HG03558 (cell line): Measurements from ENCODE around the gene MIF.
"Not testable (repeated sequence)": the region's sequence is repeated elsewhere in the genome, so short reads cannot be mapped to it uniquely, and the experiment has no call there.

Source experiments
- ATAC-seq: cut with Tn5 transposase; IDR thresholded peaks from one replicate; pipeline ENCODE4 v1.9.1; 2021; ENCODE audit warnings: moderate number of reproducible peaks; ENCODE audit not compliant: unreplicated experiment; ENCODE audit errors: extremely low read depth

The MIF gene

GRCh38 chr22:23899042-23899745 is 5.0 kb downstream of the MIF start:
- no peak for ATAC-seq

GRCh38 chr22:23900227-23900626 is 6.0 kb downstream of the MIF start:
- not testable (repeated sequence) for ATAC-seq

GRCh38 chr22:23901600-23901999 is 7.4 kb downstream of the MIF start:
- no peak for ATAC-seq

DNA sequence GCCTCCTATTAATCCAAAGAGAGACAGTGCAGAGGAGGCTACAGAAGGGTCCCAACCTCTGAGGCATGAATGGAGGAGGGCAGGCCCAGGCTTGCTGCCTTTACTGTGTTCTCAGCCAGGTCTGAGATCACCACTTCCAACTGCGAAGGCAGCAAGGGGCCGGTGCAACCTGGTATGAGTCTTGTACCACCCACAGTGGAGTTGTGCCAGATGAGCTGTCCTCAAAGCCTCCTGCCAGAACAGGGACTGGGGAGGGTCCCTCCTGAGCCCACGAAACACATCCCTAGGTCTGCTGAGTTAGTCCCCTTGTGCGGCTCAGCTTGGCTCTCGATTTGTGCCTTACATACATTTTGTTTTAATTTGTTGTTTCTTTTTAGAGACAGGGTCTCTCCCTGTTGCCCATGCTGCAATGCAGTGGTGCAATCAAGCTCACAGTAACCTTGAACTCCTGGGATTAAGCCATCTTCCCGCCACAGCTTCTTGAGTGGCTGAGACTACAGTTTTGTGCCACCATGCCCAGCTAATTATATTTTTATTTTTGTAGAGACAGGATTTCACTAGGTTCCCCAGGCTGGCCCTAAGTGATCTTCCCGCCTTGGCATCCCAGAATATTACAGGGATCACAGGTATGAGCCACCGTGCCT is 9.3 kb downstream of the MIF start:
- no peak for ATAC-seq

DNA sequence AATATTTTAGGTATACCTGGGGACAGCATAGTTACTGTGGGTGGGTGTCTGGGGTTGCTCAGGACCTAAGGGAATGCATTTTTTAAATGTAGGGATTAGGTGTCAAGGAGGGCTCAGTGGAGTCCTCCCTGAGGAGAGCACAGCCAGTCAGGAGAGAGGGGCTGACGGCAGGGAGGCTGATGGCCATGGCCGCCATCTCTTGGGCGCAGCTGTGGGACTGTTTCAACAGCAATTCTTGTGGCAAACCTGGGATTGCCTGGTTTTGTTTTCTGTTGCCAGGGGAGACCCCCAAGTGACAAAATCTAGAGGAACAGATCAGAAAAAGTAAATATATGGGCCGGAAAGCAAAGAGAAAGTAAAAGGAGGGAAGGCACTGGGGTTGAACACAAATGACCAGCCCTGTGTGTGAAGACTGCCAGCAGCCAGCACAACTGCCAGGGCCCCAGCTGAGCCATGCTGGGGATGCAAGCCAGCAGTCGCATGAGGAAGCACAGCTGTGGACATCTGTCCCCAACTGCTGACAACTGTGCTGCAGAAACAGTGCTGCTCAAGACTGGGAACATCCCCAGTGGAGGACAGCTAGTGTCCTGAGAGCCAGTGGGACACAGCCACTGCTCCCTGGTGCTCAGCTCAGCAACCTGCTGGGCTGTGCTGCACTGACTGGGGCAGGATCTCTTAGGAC is 10.5 kb downstream of the MIF start:
- ATAC-seq, result no peak

DNA sequence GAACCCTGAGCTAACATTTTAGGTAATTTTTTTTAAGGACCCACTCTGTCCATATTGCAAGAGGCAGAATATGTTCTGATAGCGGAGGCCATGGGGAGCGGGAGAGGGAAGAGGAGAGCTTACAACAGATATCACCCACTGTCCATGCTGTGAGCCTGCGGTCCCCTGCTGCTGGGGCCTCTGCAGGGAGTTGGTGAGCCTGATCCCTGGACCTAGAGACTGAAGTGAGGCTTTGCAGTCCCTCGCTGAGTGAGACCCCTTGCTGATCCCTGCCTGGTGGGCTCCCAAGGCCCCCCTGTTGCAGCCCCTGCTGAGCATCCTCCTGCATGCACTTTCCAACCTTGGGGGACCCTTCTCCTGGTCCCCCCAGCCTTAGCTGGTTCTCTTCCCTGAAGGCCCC is 12.5 kb downstream of the MIF start:
- ATAC-seq, result no peak

DNA sequence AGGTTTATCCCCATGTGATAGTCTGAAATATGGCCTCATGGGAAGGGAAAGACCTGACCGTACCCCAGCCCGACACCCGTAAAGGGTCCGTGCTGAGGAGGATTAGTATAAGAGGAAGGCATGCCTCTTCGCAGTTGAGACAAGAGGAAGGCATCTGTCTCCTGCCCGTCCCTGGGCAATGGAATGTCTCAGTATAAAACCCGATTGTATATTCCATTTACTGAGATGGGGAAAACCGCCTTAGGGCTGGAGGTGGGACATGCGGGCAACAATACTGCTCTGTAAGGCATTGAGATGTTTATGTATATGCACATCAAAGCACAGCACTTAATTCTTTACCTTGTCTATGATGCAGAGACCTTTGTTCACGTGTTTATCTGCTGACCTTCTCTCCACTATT is 13.2 kb downstream of the MIF start:
- not testable (repeated sequence) for ATAC-seq

DNA sequence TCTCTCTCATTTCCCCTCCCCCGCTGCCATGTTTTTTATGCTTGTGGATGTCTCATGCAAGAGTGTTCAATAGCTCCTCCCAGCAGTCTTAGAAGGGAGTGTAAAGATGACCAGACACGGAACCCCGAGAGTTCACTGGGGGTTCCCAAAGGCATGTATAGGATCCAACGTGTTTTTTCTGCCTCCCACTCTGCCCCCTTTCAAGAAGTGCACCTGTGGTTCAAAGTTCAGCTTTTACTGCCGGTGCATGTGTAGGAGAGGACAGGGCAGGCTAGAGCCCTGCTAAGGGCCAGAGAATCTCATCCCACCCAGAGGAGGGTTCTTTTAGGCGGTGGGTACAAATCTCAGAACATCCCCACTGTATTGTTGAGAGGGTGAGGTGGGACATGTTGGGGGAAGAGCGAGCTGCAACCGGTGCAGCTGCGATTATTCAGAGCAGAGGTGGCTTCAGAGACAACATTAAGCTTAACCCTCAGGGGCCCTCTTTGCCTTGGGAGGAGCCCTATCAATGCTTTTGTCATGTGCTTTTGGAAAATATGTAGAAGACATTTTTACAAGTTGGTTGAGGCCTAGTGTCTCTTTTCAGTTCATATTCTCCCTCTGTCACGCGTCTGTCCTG is 14.5 kb downstream of the MIF start:
- no peak for ATAC-seq

DNA sequence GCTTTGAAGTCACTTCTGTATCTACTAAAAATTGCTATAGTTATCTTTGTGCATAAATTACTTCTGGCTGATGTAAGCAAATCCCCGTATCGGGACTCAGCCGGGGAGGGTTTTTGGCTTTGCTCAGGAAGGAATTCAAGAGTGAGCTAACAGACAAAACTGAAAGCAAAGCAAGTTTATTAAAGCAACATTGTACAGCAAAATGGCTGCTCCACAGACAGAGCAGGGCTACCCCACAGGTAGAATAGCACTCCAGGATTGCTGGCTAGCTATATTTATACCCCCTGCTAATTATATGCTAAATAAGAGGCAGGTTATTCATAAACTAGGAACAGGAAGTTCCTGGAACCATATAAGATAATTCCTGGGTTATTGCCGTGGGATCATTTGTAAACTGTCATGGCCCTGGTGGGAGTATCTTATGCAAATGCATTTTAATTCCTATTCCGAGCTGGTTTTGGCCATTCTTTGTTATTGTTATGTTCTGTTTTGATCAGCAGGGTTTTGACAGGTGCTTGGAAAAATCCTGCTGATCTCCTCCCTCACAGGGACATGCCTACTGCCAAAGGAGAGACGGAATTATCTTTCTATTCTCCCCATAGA is 15.2 kb downstream of the MIF start:
- ATAC-seq, result no peak

GRCh38 chr22:23910496-23911190 is 16.5 kb downstream of the MIF start:
- no peak for ATAC-seq

DNA sequence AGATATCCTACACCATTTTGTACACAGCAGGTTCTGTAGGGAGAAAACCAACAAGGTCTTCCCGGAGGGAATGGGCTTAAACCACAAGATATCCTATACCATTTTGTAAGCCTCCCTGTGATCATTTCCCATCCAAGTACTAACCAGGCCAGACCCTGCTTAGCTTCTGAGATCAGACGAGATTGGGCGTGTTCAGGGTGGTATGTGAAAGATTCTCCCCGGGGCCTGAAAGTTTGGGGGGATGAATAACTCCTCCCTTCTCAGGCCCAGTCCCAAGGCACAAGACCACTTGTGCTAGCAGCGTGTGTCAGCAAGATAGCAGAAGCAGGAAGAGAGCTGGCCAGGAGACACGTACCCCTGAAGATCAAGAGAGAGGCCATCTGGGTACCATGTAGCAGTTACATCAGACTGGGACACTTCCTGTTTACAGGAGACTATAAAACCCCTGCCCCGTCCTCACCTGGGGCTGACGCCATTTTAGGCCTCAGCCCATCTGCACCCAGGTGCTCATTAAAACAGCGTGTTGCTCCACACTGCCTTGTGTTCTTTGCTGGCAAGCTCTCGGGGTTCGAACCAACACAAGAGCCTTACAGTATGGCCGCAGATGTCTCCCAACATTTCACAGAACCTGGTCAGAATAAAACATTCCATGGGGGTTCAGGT is 17.3 kb downstream of the MIF start:
- ATAC-seq, result no peak

GRCh38 chr22:23912293-23912903 is 18.2 kb downstream of the MIF start:
- no peak for ATAC-seq

GRCh38 chr22:23913306-23913660 is 19.1 kb downstream of the MIF start:
- ATAC-seq, result no peak

DNA sequence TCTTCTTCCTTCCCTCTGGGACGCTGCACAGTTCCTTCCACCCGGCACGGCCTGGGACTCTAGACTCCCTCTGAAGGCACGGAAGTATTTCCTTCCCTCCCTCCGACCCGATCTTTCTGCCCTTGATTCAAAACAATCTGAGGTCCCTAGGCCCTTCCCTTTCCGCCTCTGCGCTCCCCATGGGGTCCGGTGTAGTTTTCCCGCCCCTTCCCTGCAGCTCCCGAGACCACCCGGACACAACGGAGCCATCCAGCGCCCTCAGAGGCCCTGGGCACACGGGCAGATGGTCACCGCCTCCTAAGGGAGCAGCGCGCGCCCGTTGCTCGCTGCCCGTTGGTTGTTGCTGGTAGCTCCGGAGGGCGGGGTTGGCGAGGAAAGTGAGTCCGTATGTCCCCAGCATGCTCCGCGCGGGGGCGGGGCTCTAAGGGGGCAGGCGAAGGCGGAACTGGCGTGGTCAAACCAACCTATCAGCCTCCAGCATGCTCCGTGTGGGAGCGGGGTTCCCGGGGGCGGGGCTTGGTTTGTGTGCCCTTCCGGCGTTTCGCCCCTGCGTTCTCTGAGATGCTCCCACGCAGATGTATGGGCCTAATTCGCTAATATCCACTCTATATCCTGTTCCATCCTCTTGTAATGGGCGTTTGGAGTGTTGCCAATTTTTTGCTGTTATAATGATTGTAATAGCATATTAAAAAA is 19.6 kb downstream of the MIF start:
- ATAC-seq, result peak; percentile 86

DNA sequence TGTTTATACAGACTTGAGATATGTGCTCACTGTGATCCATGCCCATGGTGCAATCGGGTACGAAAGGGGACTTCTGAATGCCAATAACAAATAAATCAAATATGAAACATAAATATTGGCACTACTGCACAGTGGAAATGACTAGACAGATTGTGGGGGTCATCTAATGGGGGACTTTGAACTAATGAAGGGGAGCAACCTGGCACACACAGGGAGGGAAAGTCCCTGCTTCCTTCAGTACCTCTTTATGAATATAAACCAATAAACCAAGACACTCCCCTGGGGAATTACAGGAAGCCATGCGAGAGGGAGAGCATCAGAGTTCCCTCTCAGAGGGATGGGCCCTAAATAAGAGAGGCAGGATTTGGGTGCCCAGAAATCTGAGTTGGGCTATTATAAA is 21.1 kb downstream of the MIF start:
- no peak for ATAC-seq

GRCh38 chr22:23920267-23920611 is 26.1 kb downstream of the MIF start:
- ATAC-seq, result not testable (repeated sequence)

- not testable (repeated sequence) for ATAC-seq
Observed at GRCh38 chr22:23921586-23922201, 27.5 kb downstream of the MIF start.

- ATAC-seq, result no peak
Observed at GRCh38 chr22:23922921-23923320, 28.7 kb downstream of the MIF start.
